D721Med (cell line): ENCODE data around the gene TRAF3.

Experiments
- DNase-seq: peaks from one replicate; pipeline ENCODE4 v3.0.0; 2011; ENCODE audit warnings: low spot score; ENCODE audit not compliant: insufficient read length
- FAIRE-seq: peaks from 2 replicates; lab custom pipeline; 2011; peaks lifted over from hg19 to GRCh38; lab: Jason Lieb, UNC
- TF ChIP-seq, protein P1 (sequence below): IDR thresholded peaks from 2 replicates; pipeline ENCODE4 v1.5.1; 2012; ENCODE audit warnings: mild to moderate bottlenecking, control low read depth; ENCODE audit not compliant: insufficient read depth; ENCODE audit errors: missing control alignments

TRAF3 gene

DNA sequence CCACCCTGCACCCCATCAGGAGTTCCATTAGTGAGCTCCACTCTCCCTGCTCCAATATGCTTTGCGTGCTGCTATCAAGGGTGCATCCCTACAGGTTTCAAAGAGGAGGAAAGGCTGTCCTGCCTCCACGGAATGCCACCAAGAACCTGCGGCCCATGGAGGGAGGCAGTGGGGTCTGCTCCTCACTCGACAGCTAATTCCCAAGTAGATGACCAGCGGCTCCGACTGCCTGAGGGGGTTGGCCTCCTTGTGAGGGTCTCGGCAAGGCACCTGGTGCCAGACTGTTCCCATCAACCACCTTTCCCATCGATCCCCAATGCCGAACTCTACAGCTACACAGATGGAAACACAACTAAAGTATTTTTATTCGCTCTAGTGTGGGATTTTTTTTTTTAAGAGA, 181.2 kb downstream of the TRAF3 start:
- no peak for DNase-seq
- no peak for FAIRE-seq
- TF ChIP-seq, protein P1, sequence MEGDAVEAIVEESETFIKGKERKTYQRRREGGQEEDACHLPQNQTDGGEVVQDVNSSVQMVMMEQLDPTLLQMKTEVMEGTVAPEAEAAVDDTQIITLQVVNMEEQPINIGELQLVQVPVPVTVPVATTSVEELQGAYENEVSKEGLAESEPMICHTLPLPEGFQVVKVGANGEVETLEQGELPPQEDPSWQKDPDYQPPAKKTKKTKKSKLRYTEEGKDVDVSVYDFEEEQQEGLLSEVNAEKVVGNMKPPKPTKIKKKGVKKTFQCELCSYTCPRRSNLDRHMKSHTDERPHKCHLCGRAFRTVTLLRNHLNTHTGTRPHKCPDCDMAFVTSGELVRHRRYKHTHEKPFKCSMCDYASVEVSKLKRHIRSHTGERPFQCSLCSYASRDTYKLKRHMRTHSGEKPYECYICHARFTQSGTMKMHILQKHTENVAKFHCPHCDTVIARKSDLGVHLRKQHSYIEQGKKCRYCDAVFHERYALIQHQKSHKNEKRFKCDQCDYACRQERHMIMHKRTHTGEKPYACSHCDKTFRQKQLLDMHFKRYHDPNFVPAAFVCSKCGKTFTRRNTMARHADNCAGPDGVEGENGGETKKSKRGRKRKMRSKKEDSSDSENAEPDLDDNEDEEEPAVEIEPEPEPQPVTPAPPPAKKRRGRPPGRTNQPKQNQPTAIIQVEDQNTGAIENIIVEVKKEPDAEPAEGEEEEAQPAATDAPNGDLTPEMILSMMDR, result no peak
